ENCODE data around the gene FTO. TPM values are rescaled to one million over a fixed set of nuclear protein-coding genes. Genes with fewer than 3 reads are reported as not detected.
A peak's percentile ranks its signal among the peaks of the same experiment; 100 is the strongest.

FTO gene
- total and polyA plus RNA-seq, 2 of the 13 experiments (the other 11 are each of a cell fraction or from before 2014, with no cell fraction given) = 41.6 to 55.8 TPM

GRCh38 chr16:54102888-54103866 lies 399.2 kb downstream of the FTO start (continued):
- TF ChIP-seq ZNF292 (CRISPR knock-in tag; IDR thresholded peaks at IDR 0.05; ENCODE audit: borderline replicate concordance, low read depth) (no peak), AKAP8 (CRISPR knock-in tag; IDR thresholded peaks at IDR 0.05) (no peak), HMG20B (CRISPR knock-in tag; conservative IDR thresholded peaks at IDR 0.05) (peak; percentile 74; the same call in 1 of the 2 replicates), YEATS4 (CRISPR knock-in tag; IDR thresholded peaks at IDR 0.05; ENCODE audit: borderline replicate concordance) (peak; percentile 66; the same call in 1 of the 2 replicates), KMT2B (CRISPR knock-in tag; IDR thresholded peaks at IDR 0.05) (no peak), FOXO1 (CRISPR knock-in tag; IDR thresholded peaks at IDR 0.05) (peak; percentile 81; the same call in 1 of the 2 replicates), ZNF720 (CRISPR knock-in tag; IDR thresholded peaks at IDR 0.05) (no peak), HDAC1 (CRISPR knock-in tag; IDR thresholded peaks at IDR 0.05) (peak; percentile 88), FOXJ3 (CRISPR knock-in tag; IDR thresholded peaks at IDR 0.05; ENCODE audit: borderline replicate concordance) (peak; percentile 89; the same call in 1 of the 2 replicates), KLF6 (CRISPR knock-in tag; IDR thresholded peaks at IDR 0.05) (0 out of 2 replicates have a peak, but pooled peaks have one; percentile 48), ZNF354B (CRISPR knock-in tag; IDR thresholded peaks at IDR 0.05) (0 out of 2 replicates have a peak, but pooled peaks have one; percentile 84), GPBP1L1 (CRISPR knock-in tag; IDR thresholded peaks at IDR 0.05) (no peak), SOX6 (IDR thresholded peaks at IDR 0.05) (no peak), SOX6 (CRISPR knock-in tag; IDR thresholded peaks at IDR 0.05) (peak; percentile 97), BHLHE40 (IDR thresholded peaks at IDR 0.05; ENCODE audit: low read length) (0 out of 2 replicates have a peak, but pooled peaks have one; percentile 14), E2F1 (CRISPR knock-in tag; IDR thresholded peaks at IDR 0.05) (no peak), EP300 (IDR thresholded peaks at IDR 0.05; ENCODE audit: low read depth in 2 of 2, low read length in 2 of 2) (peak in 1 of 2 experiments; percentile 97; a peak in 2 of 4 replicates), EP300 (CRISPR knock-in tag; IDR thresholded peaks at IDR 0.05; ENCODE audit: borderline replicate concordance) (peak; percentile 85; the same call in 1 of the 2 replicates), SNAPC2 (CRISPR knock-in tag; IDR thresholded peaks at IDR 0.05) (no peak; the same call in 1 of the 2 replicates), ETV5 (CRISPR knock-in tag; IDR thresholded peaks at IDR 0.05; ENCODE audit: borderline replicate concordance) (peak; percentile 83; the same call in 1 of the 2 replicates), TFDP2 (CRISPR knock-in tag; IDR thresholded peaks at IDR 0.05) (no peak), KDM4B (CRISPR knock-in tag; IDR thresholded peaks at IDR 0.05) (no peak), ZNF691 (CRISPR knock-in tag; IDR thresholded peaks at IDR 0.05; ENCODE audit: borderline replicate concordance, low read depth) (no peak), TOPORS (CRISPR knock-in tag; IDR thresholded peaks at IDR 0.05) (no peak)
